Activated T-cell treated with anti-CD3 and anti-CD28 coated beads for 4 hours (primary cell): ENCODE results near the gene MOB4.
A peak's percentile ranks its signal among the peaks of the same experiment; 100 is the strongest.

ENCODE experiments used
- DNase-seq: peaks from one replicate; pipeline ENCODE4 v3.0.0-alpha.2; 2020

MOB4 gene

GRCh38 chr2:197597166-197597565 lies 81.3 kb downstream of the MOB4 start:
- DNase-seq, result no peak

- no peak for DNase-seq
Observed at GRCh38 chr2:197598450-197598849, 82.6 kb downstream of the MOB4 start.

DNA sequence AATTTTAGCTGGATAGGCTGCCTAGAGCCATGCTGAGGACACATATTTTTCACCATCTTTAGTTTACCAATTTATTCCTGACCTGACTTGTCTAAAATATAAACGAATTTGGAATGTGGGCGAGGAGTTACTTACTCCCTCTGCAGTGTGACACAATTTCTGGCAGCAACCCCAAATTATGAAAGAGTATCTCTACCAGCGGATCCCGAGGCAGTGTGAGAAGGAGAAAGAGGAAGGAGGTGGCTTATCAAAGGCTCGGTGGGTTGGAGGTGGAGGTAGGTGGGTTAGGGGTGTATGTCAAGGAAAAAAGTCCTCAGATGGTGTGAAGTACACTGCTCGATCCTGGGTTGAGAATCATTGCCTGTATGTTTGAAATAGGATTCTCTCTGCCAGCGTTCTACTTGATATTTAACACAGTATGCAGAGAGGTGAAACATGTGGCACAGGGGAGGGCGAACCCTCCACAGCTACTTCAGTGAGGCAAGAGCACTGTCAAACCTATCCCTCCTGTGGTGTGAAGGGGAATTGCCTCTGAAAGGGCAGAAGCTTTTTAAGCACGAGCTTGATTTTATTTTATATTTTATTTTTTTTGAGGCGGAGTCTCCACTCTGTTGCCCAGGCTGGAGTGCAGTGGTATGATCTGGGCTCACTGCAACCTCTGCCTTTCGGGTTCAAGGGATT lies 83.6 kb downstream of the MOB4 start:
- peak; percentile 7 for DNase-seq

GRCh38 chr2:197600306-197600705 lies 84.4 kb downstream of the MOB4 start:
- no peak for DNase-seq

DNA sequence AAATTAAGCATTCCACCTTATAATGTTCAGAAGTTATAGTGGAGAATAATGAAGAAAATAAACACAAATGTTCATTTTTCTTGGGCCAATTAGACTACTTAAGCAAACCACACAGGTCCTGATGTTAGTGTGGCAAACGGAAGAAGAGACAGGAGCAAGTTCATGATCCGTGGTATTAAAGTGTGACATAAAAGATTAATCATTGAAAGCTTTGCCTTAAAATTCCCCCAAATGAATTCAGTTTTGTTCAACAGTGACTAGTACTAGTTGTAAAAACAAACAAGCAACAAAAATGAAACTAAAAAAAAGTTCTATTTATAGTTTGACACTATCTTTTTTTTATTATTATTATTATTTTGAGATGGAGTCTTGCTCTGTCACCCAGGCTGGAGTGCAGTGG lies 85.9 kb downstream of the MOB4 start:
- DNase-seq, result no peak
